BJ (cell line): ENCODE measurements around the gene HTR7. TPM values are rescaled to one million over a fixed set of nuclear protein-coding genes. Genes with fewer than 3 reads are reported as not detected.

Source experiments
- CTCF ChIA-PET: fragments of 350-600 bp; formaldehyde crosslinking; extraction: SDS; loops from one replicate; lab custom pipeline; 2021; ENCODE audit warnings: antibody characterized with exemption, inconsistent platforms; lab: Yijun Ruan, JAX
- POLR2A ChIA-PET: fragments of 300-600 bp; sonication (Branson Sonifier 250); formaldehyde crosslinking; extraction: SDS; loops from one replicate; lab custom pipeline; 2021; ENCODE audit warnings: antibody characterized with exemption; lab: Charles Lee
- DNase-seq: peaks from one replicate; pipeline ENCODE4 v3.0.0-alpha.2; 2011; ENCODE audit warnings: low read depth
- H3K27me3 ChIP-seq: 2 replicates; pipeline ENCODE4 v1.6.0; 2011; ENCODE audit warnings: low read length; ENCODE audit not compliant: control insufficient read depth, insufficient read depth
- H3K36me3 ChIP-seq: 2 replicates; pipeline ENCODE4 v1.5.1; 2011; ENCODE audit warnings: low read length; ENCODE audit not compliant: control insufficient read depth, insufficient read depth
- H3K4me3 ChIP-seq: 2 replicates; pipeline ENCODE4 v1.5.1; 2011; ENCODE audit warnings: low read depth, mild to moderate bottlenecking, control low read depth, low read length
- CTCF ChIP-seq: IDR thresholded peaks from 2 replicates; pipeline ENCODE4 v1.5.1; 2011; ENCODE audit warnings: low read depth, mild to moderate bottlenecking, control low read depth, inconsistent platforms, low read length, moderate library complexity; ENCODE audit not compliant: insufficient read depth
- polyA plus RNA-seq: library from polyadenylated mRNA; depleted of rRNA; stranded (reverse); fragments of >200 nt; gene quantifications from 2 replicates; pipeline ENCODE4 v1.2.3, GENCODE V29; 2011

Gene HTR7
- polyA plus RNA-seq, 1 experiment: 0.16 TPM

GRCh38 chr10:90777621-90778020 lies 80.2 kb downstream of the HTR7 start:
- POLR2A ChIA-PET: no interaction called here
- H3K36me3 ChIP-seq: no peaks in the 10 kb centered on the region

GRCh38 chr10:90775351-90776028 lies 82.3 kb downstream of the HTR7 start:
- Histone ChIP-seq H3K4me3 (no peak overlapping the region), H3K36me3 (no peaks in the 10 kb centered on the region), H3K27me3 (no peaks in the 10 kb centered on the region)
- DNase-seq: no peak
- CTCF ChIA-PET: interaction anchor here (0.7 to 3.2 kb wide), 2 partner anchors 12 to 90 kb away, joined by 4 to 14 read pairs; no protein-coding TSS in a partner anchor
- POLR2A ChIA-PET: no interaction called here
- no peak for TF ChIP-seq CTCF

More at GRCh38 chr10:90777621-90778020, 80.2 kb downstream of the HTR7 start:
- CTCF ChIA-PET: interaction anchor here (2.7 kb wide), 1 partner anchor 10 kb away, joined by 18 read pairs; no protein-coding TSS in a partner anchor
- no peak for DNase-seq
- Histone ChIP-seq H3K4me3 (no peak overlapping the region), H3K27me3 (no peaks in the 10 kb centered on the region)
- TF ChIP-seq CTCF: no peak

GRCh38 chr10:90769946-90770841 lies 87.6 kb downstream of the HTR7 start:
- no peaks in the 10 kb centered on the region for H3K36me3 ChIP-seq
- no peak for TF ChIP-seq CTCF
- POLR2A ChIA-PET: no interaction called here
- H3K27me3 ChIP-seq: 0 out of 2 replicates have a peak, but pooled peaks cover 1% of the 10 kb centered on the region
- DNase-seq: no peak
- no peak overlapping the region for H3K4me3 ChIP-seq
- CTCF ChIA-PET: interaction anchor here (1.4 to 1.9 kb wide), 3 partner anchors 18 to 95 kb away, joined by 3 to 10 read pairs (median 5); no protein-coding TSS in a partner anchor

- TF ChIP-seq CTCF: peak; percentile 75
- POLR2A ChIA-PET: no interaction called here
- CTCF ChIA-PET: interaction anchor here (0.5 to 3.4 kb wide), 20 partner anchors 9 to 1199 kb away, joined by 3 to 29 read pairs (median 4); partner anchors contain the start of gene RPP30
- Histone ChIP-seq H3K27me3 (peaks cover 2% of the 10 kb centered on the region; the same call in 1 of the 2 replicates), H3K36me3 (no peaks in the 10 kb centered on the region), H3K4me3 (no peak overlapping the region)
- DNase-seq: no peak
Measured at GRCh38 chr10:90751107-90751997, 106.5 kb downstream of the HTR7 start.
